HEK293 (cell line): Measurements from ENCODE around the gene GAS2L2.
A peak's percentile ranks its signal among the peaks of the same experiment; 100 is the strongest.

Source experiments
- GLI2 ChIP-seq: fragments of 450-650 bp; formaldehyde crosslinking; IDR thresholded peaks from 2 replicates; pipeline ENCODE4; 2017; ENCODE audit warnings: missing biosample characterization, missing genetic modification characterization, low read depth, borderline replicate concordance
- KLF16 ChIP-seq: fragments of 450-650 bp; formaldehyde crosslinking; IDR thresholded peaks from 2 replicates; pipeline ENCODE4 v1.5.1; 2017; ENCODE audit warnings: missing biosample characterization, missing genetic modification characterization
- ZBTB1 ChIP-seq: fragments of 450-650 bp; formaldehyde crosslinking; IDR thresholded peaks from 2 replicates; pipeline ENCODE4 v1.5.1; 2016; ENCODE audit warnings: missing biosample characterization, missing genetic modification characterization
- ZBTB7A ChIP-seq: fragments of 450-650 bp; formaldehyde crosslinking; IDR thresholded peaks from 2 replicates; pipeline ENCODE4 v1.5.1; 2016; ENCODE audit warnings: low read depth, missing biosample characterization, missing genetic modification characterization
- ZBTB8A ChIP-seq: fragments of 450-650 bp; formaldehyde crosslinking; IDR thresholded peaks from 2 replicates; pipeline ENCODE4 v1.5.1; 2016; ENCODE audit warnings: missing biosample characterization, missing genetic modification characterization
- ZFP37 ChIP-seq: fragments of 450-650 bp; formaldehyde crosslinking; IDR thresholded peaks from 2 replicates; pipeline ENCODE4 v1.5.1; 2016; ENCODE audit warnings: missing biosample characterization, missing genetic modification characterization
- ZNF140 ChIP-seq: fragments of 450-650 bp; formaldehyde crosslinking; IDR thresholded peaks from 2 replicates; pipeline ENCODE4 v1.5.1; 2016; ENCODE audit warnings: missing biosample characterization, missing genetic modification characterization
- ZNF16 ChIP-seq: fragments of 450-650 bp; formaldehyde crosslinking; IDR thresholded peaks from 2 replicates; pipeline ENCODE4 v1.5.1; 2016; ENCODE audit warnings: low read depth, missing biosample characterization, missing genetic modification characterization
- ZNF18 ChIP-seq: fragments of 450-650 bp; formaldehyde crosslinking; IDR thresholded peaks from 2 replicates; pipeline ENCODE4 v1.5.1; 2016; ENCODE audit warnings: missing biosample characterization, missing genetic modification characterization
- ZNF24 ChIP-seq: fragments of 450-650 bp; formaldehyde crosslinking; IDR thresholded peaks from 2 replicates; pipeline ENCODE4 v1.5.1; 2016; ENCODE audit warnings: missing biosample characterization, missing genetic modification characterization
- ZNF274 ChIP-seq, 2 experiments: fragments of 200-500 bp in 1 of 2; fragments of 450-650 bp in 1 of 2; sonication (Bioruptor generic) in 1 of 2; formaldehyde crosslinking in 1 of 2; IDR thresholded peaks; 2 replicates each; pipeline versions ENCODE4 v1.5.1 to v1.6.1; 2014 to 2016; ENCODE audit warnings: borderline replicate concordance in 1 of 2, inconsistent platforms in 1 of 2, low read length in 1 of 2, missing biosample characterization in 1 of 2, missing genetic modification characterization in 1 of 2
- ZNF292 ChIP-seq: fragments of 450-650 bp; formaldehyde crosslinking; IDR thresholded peaks from 2 replicates; pipeline ENCODE4 v1.5.1; 2016; ENCODE audit warnings: low read depth, missing biosample characterization, missing genetic modification characterization, borderline replicate concordance
- ZNF302 ChIP-seq: fragments of 450-650 bp; formaldehyde crosslinking; IDR thresholded peaks from 2 replicates; pipeline ENCODE4 v1.5.1; 2016; ENCODE audit warnings: missing biosample characterization, missing genetic modification characterization, low read depth
- ZNF354C ChIP-seq: fragments of 450-650 bp; formaldehyde crosslinking; IDR thresholded peaks from 2 replicates; pipeline ENCODE4 v1.5.1; 2016; ENCODE audit warnings: missing biosample characterization, missing genetic modification characterization, low read depth, borderline replicate concordance
- ZNF433 ChIP-seq: fragments of 450-650 bp; formaldehyde crosslinking; IDR thresholded peaks from 2 replicates; pipeline ENCODE4 v1.5.1; 2016; ENCODE audit warnings: missing biosample characterization, missing genetic modification characterization, low read depth
- ZNF510 ChIP-seq: fragments of 450-650 bp; formaldehyde crosslinking; IDR thresholded peaks from 2 replicates; pipeline ENCODE4 v1.5.1; 2018; ENCODE audit warnings: mild to moderate bottlenecking, missing genetic modification characterization, missing biosample characterization; ENCODE audit not compliant: insufficient replicate concordance
- ZNF514 ChIP-seq: fragments of 450-650 bp; formaldehyde crosslinking; IDR thresholded peaks from 2 replicates; pipeline ENCODE4 v1.5.1; 2016; ENCODE audit warnings: missing biosample characterization, missing genetic modification characterization
- ZNF518A ChIP-seq: fragments of 450-650 bp; formaldehyde crosslinking; conservative IDR thresholded peaks from 2 replicates; pipeline ENCODE4 v1.5.1; 2016; ENCODE audit warnings: low read depth, missing biosample characterization, missing genetic modification characterization
- ZNF529 ChIP-seq: fragments of 450-650 bp; formaldehyde crosslinking; IDR thresholded peaks from 2 replicates; pipeline ENCODE4 v1.5.1; 2017; ENCODE audit warnings: missing genetic modification characterization, missing biosample characterization; ENCODE audit not compliant: insufficient replicate concordance
- ZNF555 ChIP-seq: fragments of 450-650 bp; formaldehyde crosslinking; conservative IDR thresholded peaks from 2 replicates; pipeline ENCODE4 v1.5.1; 2017; ENCODE audit warnings: missing biosample characterization, mild to moderate bottlenecking, missing genetic modification characterization, inconsistent platforms
- ZNF623 ChIP-seq: fragments of 450-650 bp; formaldehyde crosslinking; IDR thresholded peaks from 2 replicates; pipeline ENCODE4 v1.5.1; 2016; ENCODE audit warnings: missing biosample characterization, missing genetic modification characterization
- ZNF629 ChIP-seq: fragments of 450-650 bp; formaldehyde crosslinking; IDR thresholded peaks from 2 replicates; pipeline ENCODE4 v1.5.1; 2017; ENCODE audit warnings: missing biosample characterization, missing genetic modification characterization
- ZNF830 ChIP-seq: fragments of 450-650 bp; IDR thresholded peaks from 2 replicates; pipeline ENCODE4 v1.5.0; 2018; ENCODE audit warnings: missing biosample characterization, missing genetic modification characterization, low read depth, mild to moderate bottlenecking, moderate library complexity
- TF ChIP-seq, protein P1 (sequence below): fragments of 450-650 bp; formaldehyde crosslinking; IDR thresholded peaks from 2 replicates; pipeline ENCODE4 v1.5.1; 2016; ENCODE audit warnings: missing biosample characterization, missing genetic modification characterization
- TF ChIP-seq, protein P2 (sequence below): fragments of 450-650 bp; formaldehyde crosslinking; IDR thresholded peaks from 2 replicates; pipeline ENCODE4 v1.5.1; 2016; ENCODE audit warnings: missing biosample characterization, missing genetic modification characterization, borderline replicate concordance
- TF ChIP-seq, protein P3 (sequence below): IDR thresholded peaks from 2 replicates; pipeline ENCODE4 v1.6.1; 2011; ENCODE audit warnings: mild to moderate bottlenecking, low read depth, low read length, borderline replicate concordance

GAS2L2 gene

GRCh38 chr17:35763767-35764122 is 10.7 kb upstream of the GAS2L2 start (continued):
- TF ChIP-seq ZNF518A (peak; percentile 98), ZNF24 (0 out of 2 replicates have a peak, but pooled peaks have one; percentile 17), ZNF16 (tag by site-specific recombination) (peak; percentile 30; the same call in 1 of the 2 replicates), ZNF274 (IDR thresholded peaks at IDR 0.05; ENCODE audit: low read length) (no peak), ZNF274 (tag by site-specific recombination; IDR thresholded peaks at IDR 0.05; ENCODE audit: borderline replicate concordance) (peak; percentile 32; the same call in 1 of the 2 replicates), ZNF140 (peak; percentile 92), ZNF623 (peak; percentile 90), ZBTB8A (peak; percentile 59; the same call in 1 of the 2 replicates), ZNF510 (tag by site-specific recombination) (peak; percentile 82), ZBTB7A (tag by site-specific recombination) (no peak), ZNF292 (tag by site-specific recombination) (peak; percentile 97), ZNF302 (tag by site-specific recombination) (no peak), KLF16 (no peak), ZNF433 (tag by site-specific recombination) (peak; percentile 98), ZNF529 (tag by site-specific recombination) (peak; percentile 75), ZNF354C (tag by site-specific recombination) (peak; percentile 80; the same call in 1 of the 2 replicates), ZNF555 (tag by site-specific recombination) (peak; percentile 90), ZNF629 (tag by site-specific recombination) (peak; percentile 52; the same call in 1 of the 2 replicates), ZFP37 (tag by site-specific recombination) (peak; percentile 88), GLI2 (tag by site-specific recombination) (peak; percentile 36; the same call in 1 of the 2 replicates), ZNF514 (tag by site-specific recombination) (peak; percentile 92), ZBTB1 (tag by site-specific recombination) (0 out of 2 replicates have a peak, but pooled peaks have one; percentile 23), ZNF18 (peak; percentile 93), ZNF830 (no peak)
- TF ChIP-seq, protein P1, sequence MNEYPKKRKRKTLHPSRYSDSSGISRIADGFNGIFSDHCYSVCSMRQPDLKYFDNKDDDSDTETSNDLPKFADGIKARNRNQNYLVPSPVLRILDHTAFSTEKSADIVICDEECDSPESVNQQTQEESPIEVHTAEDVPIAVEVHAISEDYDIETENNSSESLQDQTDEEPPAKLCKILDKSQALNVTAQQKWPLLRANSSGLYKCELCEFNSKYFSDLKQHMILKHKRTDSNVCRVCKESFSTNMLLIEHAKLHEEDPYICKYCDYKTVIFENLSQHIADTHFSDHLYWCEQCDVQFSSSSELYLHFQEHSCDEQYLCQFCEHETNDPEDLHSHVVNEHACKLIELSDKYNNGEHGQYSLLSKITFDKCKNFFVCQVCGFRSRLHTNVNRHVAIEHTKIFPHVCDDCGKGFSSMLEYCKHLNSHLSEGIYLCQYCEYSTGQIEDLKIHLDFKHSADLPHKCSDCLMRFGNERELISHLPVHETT (tag by site-specific recombination), result 0 out of 2 replicates have a peak, but pooled peaks have one; percentile 65
- TF ChIP-seq, protein P2, sequence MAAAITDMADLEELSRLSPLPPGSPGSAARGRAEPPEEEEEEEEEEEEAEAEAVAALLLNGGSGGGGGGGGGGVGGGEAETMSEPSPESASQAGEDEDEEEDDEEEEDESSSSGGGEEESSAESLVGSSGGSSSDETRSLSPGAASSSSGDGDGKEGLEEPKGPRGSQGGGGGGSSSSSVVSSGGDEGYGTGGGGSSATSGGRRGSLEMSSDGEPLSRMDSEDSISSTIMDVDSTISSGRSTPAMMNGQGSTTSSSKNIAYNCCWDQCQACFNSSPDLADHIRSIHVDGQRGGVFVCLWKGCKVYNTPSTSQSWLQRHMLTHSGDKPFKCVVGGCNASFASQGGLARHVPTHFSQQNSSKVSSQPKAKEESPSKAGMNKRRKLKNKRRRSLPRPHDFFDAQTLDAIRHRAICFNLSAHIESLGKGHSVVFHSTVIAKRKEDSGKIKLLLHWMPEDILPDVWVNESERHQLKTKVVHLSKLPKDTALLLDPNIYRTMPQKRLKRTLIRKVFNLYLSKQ (tag by site-specific recombination), result peak; percentile 82; the same call in 1 of the 2 replicates
- TF ChIP-seq, protein P3, sequence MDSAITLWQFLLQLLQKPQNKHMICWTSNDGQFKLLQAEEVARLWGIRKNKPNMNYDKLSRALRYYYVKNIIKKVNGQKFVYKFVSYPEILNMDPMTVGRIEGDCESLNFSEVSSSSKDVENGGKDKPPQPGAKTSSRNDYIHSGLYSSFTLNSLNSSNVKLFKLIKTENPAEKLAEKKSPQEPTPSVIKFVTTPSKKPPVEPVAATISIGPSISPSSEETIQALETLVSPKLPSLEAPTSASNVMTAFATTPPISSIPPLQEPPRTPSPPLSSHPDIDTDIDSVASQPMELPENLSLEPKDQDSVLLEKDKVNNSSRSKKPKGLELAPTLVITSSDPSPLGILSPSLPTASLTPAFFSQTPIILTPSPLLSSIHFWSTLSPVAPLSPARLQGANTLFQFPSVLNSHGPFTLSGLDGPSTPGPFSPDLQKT, result no peak
